Stomach (tissue), 4 donors: Measurements from ENCODE around the gene CATSPER2.
"Not testable (repeated sequence)": the region's sequence is repeated elsewhere in the genome, so short reads cannot be mapped to it uniquely, and the experiment has no call there.

ENCODE experiments used
- EP300 ChIP-seq: sonication (generic); formaldehyde crosslinking; IDR thresholded peaks from one replicate; pipeline ENCODE4 v1.6.1; 2017; ENCODE audit warnings: antibody characterized with exemption
- POLR2AphosphoS5 ChIP-seq, 3 donors: sonication (generic); formaldehyde crosslinking; IDR thresholded peaks; one replicate each; pipeline ENCODE4 v1.6.1; 2016; ENCODE audit warnings: antibody characterized with exemption in 3 of 3

- not testable (repeated sequence) for TF ChIP-seq EP300; POLR2AphosphoS5 (IDR thresholded peaks at IDR 0.05)
Observed at GRCh38 chr15:43666177-43666576, 17.5 kb upstream of the CATSPER2 start.
